ENCODE data around the gene KCNE5.
"Not testable (repeated sequence)": the region's sequence is repeated elsewhere in the genome, so short reads cannot be mapped to it uniquely, and the experiment has no call there.

KCNE5 gene

GRCh38 chrX:109601486-109601885 is 23.5 kb downstream of the KCNE5 start:
- no peak for ATAC-seq

- no peak for ATAC-seq
Observed at GRCh38 chrX:109600237-109600651, 24.7 kb downstream of the KCNE5 start.

- ATAC-seq: no peak
Observed at GRCh38 chrX:109596015-109596414, 29.0 kb downstream of the KCNE5 start.

GRCh38 chrX:109590176-109590575 is 34.8 kb downstream of the KCNE5 start:
- no peak for ATAC-seq

- no peak for ATAC-seq
Observed at GRCh38 chrX:109585488-109585887, 39.5 kb downstream of the KCNE5 start.

- no peak for ATAC-seq
Observed at GRCh38 chrX:109578916-109579315, 46.1 kb downstream of the KCNE5 start.

GRCh38 chrX:109577055-109577454 is 47.9 kb downstream of the KCNE5 start:
- no peak for ATAC-seq

- not testable (repeated sequence) for ATAC-seq
Observed at GRCh38 chrX:109576083-109576482, 48.9 kb downstream of the KCNE5 start.

Measured in activated CD4-positive, CD25-positive, alpha-beta regulatory T cell treated with anti-CD3 and anti-CD28 coated beads, Interleukin-2, amount 50 U/mL, for 24 hours (primary cell).